Nephron (organoid): ENCODE data around the gene RPA3.

ENCODE experiments used
- H3K27ac Mint-ChIP-seq, 3 experiments: 2 replicates each; pipeline ENCODE4 v1.8.0; 2020; ENCODE audit warnings: mixed read lengths in 3 of 3, mild to moderate bottlenecking in 2 of 3, moderate library complexity in 1 of 3
- H3K27me3 Mint-ChIP-seq: 2 replicates; pipeline ENCODE4 v1.8.0; 2021; ENCODE audit warnings: low read depth, mild to moderate bottlenecking, moderate library complexity, mixed read lengths
- H3K36me3 Mint-ChIP-seq: 2 replicates; pipeline ENCODE4 v1.8.0; 2020; ENCODE audit warnings: low read depth, mixed read lengths
- H3K4me1 Mint-ChIP-seq: 2 replicates; pipeline ENCODE4 v1.8.0; 2020; ENCODE audit warnings: mixed read lengths
- H3K4me3 Mint-ChIP-seq, 3 experiments: 2 replicates each; pipeline ENCODE4 v1.8.0; 2020; ENCODE audit warnings: mild to moderate bottlenecking in 3 of 3, mixed read lengths in 3 of 3, moderate library complexity in 2 of 3
- H3K9me3 Mint-ChIP-seq: 2 replicates; pipeline ENCODE4 v1.8.0; 2020; ENCODE audit warnings: mixed read lengths
- CTCF ChIP-seq, 3 experiments: fragments of 200-600 bp; sonication (generic); IDR thresholded peaks; one replicate each; pipeline ENCODE4 v1.5.0; 2021; ENCODE audit warnings: antibody characterized with exemption in 3 of 3; ENCODE audit not compliant: unreplicated experiment in 3 of 3

Gene RPA3

GRCh38 chr7:7630626-7631329, 87.6 kb downstream of the RPA3 start:
- no peak for TF ChIP-seq CTCF (IDR thresholded peaks at IDR 0.05; ENCODE audit: unreplicated experiment in 3 of 3)
- H3K27me3 Mint-ChIP-seq: no peaks in the 10 kb centered on the region
- no peak overlapping the region for H3K4me3 Mint-ChIP-seq
- H3K4me1 Mint-ChIP-seq: no peaks in the 10 kb centered on the region
- no peak overlapping the region for H3K27ac Mint-ChIP-seq
- peaks cover 4% of the 10 kb centered on the region for H3K36me3 Mint-ChIP-seq
- H3K9me3 Mint-ChIP-seq: peaks cover 11% of the 10 kb centered on the region

GRCh38 chr7:7628476-7628875, 89.9 kb downstream of the RPA3 start:
- H3K9me3 Mint-ChIP-seq: peaks cover 13% of the 10 kb centered on the region
- TF ChIP-seq CTCF (IDR thresholded peaks at IDR 0.05; ENCODE audit: unreplicated experiment in 3 of 3): no peak
- peaks cover 4% of the 10 kb centered on the region for H3K36me3 Mint-ChIP-seq
- H3K4me3 Mint-ChIP-seq: no peak overlapping the region
- H3K27me3 Mint-ChIP-seq: no peaks in the 10 kb centered on the region
- no peak overlapping the region for H3K27ac Mint-ChIP-seq
- no peaks in the 10 kb centered on the region for H3K4me1 Mint-ChIP-seq

- Mint-ChIP-seq H3K4me3 (no peak overlapping the region), H3K27ac (no peak overlapping the region), H3K9me3 (peaks cover 1% of the 10 kb centered on the region), H3K36me3 (no peaks in the 10 kb centered on the region), H3K27me3 (no peaks in the 10 kb centered on the region), H3K4me1 (no peaks in the 10 kb centered on the region)
- TF ChIP-seq CTCF (IDR thresholded peaks at IDR 0.05; ENCODE audit: unreplicated experiment in 3 of 3): no peak
Observed at GRCh38 chr7:7620644-7621210, 97.7 kb downstream of the RPA3 start.

GRCh38 chr7:7620236-7620635, 98.2 kb downstream of the RPA3 start:
- no peak for TF ChIP-seq CTCF (IDR thresholded peaks at IDR 0.05; ENCODE audit: unreplicated experiment in 3 of 3)
- no peaks in the 10 kb centered on the region for H3K27me3 Mint-ChIP-seq
- no peaks in the 10 kb centered on the region for H3K36me3 Mint-ChIP-seq
- no peaks in the 10 kb centered on the region for H3K9me3 Mint-ChIP-seq
- no peak overlapping the region for H3K4me3 Mint-ChIP-seq
- H3K27ac Mint-ChIP-seq: no peak overlapping the region
- H3K4me1 Mint-ChIP-seq: no peaks in the 10 kb centered on the region

GRCh38 chr7:7618410-7618809, 100.0 kb downstream of the RPA3 start:
- no peak for TF ChIP-seq CTCF (IDR thresholded peaks at IDR 0.05; ENCODE audit: unreplicated experiment in 3 of 3)
- H3K27me3 Mint-ChIP-seq: no peaks in the 10 kb centered on the region
- H3K4me1 Mint-ChIP-seq: no peaks in the 10 kb centered on the region
- H3K9me3 Mint-ChIP-seq: no peaks in the 10 kb centered on the region
- H3K4me3 Mint-ChIP-seq: no peak overlapping the region
- no peak overlapping the region for H3K27ac Mint-ChIP-seq
- no peaks in the 10 kb centered on the region for H3K36me3 Mint-ChIP-seq

- H3K4me3 Mint-ChIP-seq: no peak overlapping the region
- H3K36me3 Mint-ChIP-seq: no peaks in the 10 kb centered on the region
- no peaks in the 10 kb centered on the region for H3K27me3 Mint-ChIP-seq
- TF ChIP-seq CTCF (IDR thresholded peaks at IDR 0.05; ENCODE audit: unreplicated experiment in 3 of 3): no peak
- no peaks in the 10 kb centered on the region for H3K4me1 Mint-ChIP-seq
- no peak overlapping the region for H3K27ac Mint-ChIP-seq
- no peaks in the 10 kb centered on the region for H3K9me3 Mint-ChIP-seq
Observed at GRCh38 chr7:7617550-7617949, 100.9 kb downstream of the RPA3 start.
